Left ventricle myocardium inferior (tissue), 1 donor: ENCODE data around the gene KRT74. TPM values are rescaled to one million over a fixed set of nuclear protein-coding genes. Genes with fewer than 3 reads are reported as not detected.

Experiments used
- DNase-seq: peaks from one replicate; pipeline ENCODE4 v3.0.0-alpha.2; 2020
- H3K27ac ChIP-seq: fragments of 200-600 bp; replicated peaks from 2 replicates; pipeline ENCODE4 v1.8.0; 2021
- H3K27me3 ChIP-seq: fragments of 200-600 bp; 2 replicates; pipeline ENCODE4 v1.8.0; 2021; ENCODE audit warnings: low read depth
- H3K36me3 ChIP-seq: fragments of 200-600 bp; 2 replicates; pipeline ENCODE4 v1.8.0; 2021
- H3K4me1 ChIP-seq: fragments of 200-600 bp; 2 replicates; pipeline ENCODE4 v1.8.0; 2021
- H3K4me3 ChIP-seq: fragments of 200-600 bp; 2 replicates; pipeline ENCODE4 v1.8.0; 2021; ENCODE audit warnings: mild to moderate bottlenecking, moderate library complexity
- H3K9me3 ChIP-seq: fragments of 200-600 bp; replicated peaks from 2 replicates; pipeline ENCODE4 v1.8.0; 2021
- CTCF ChIP-seq: fragments of 200-600 bp; IDR thresholded peaks from 2 replicates; pipeline ENCODE4 v1.8.0; 2021; ENCODE audit warnings: antibody characterized with exemption, mild to moderate bottlenecking, borderline replicate concordance
- intact Hi-C: fragments of 100-400 bp; cut with micrococcal nuclease; formaldehyde crosslinking; loops from one replicate; pipeline ENCODE4 v1.11.0; 2022
- total RNA-seq: library from RNA; stranded (reverse); fragmentation: NEBNext Ultra II Directional; extraction: Animal tissue kit (Norgen Biotek cat#: 25700); gene quantifications from one replicate; pipeline ENCODE4 v1.2.1, GENCODE V29; 2021
- donor health status: DM: no; HTN: yes; CAD: no; lungs with severe emphysema.

KRT74 gene
- total RNA-seq, 1 donor from 2014 or later: 0.14 TPM

GRCh38 chr12:52585066-52585465 lies 11.4 kb upstream of the KRT74 start:
- H3K9me3 ChIP-seq: no peaks in the 10 kb centered on the region
- H3K36me3 ChIP-seq: no peaks in the 10 kb centered on the region
- intact Hi-C loops: loop anchor here (10.0 kb wide), 2 partner anchors 300 to 390 kb away; no protein-coding TSS in a partner anchor
- TF ChIP-seq CTCF: no peak
- peaks cover 40% of the 10 kb centered on the region for H3K27me3 ChIP-seq
- no peak overlapping the region for H3K27ac ChIP-seq
- H3K4me1 ChIP-seq: no peaks in the 10 kb centered on the region
- H3K4me3 ChIP-seq: no peak overlapping the region
- no peak for DNase-seq

- Histone ChIP-seq H3K9me3 (no peaks in the 10 kb centered on the region), H3K4me1 (no peaks in the 10 kb centered on the region), H3K4me3 (no peak overlapping the region), H3K36me3 (no peaks in the 10 kb centered on the region), H3K27me3 (peaks cover 47% of the 10 kb centered on the region), H3K27ac (no peak overlapping the region)
- TF ChIP-seq CTCF: no peak
- intact Hi-C loops: loop anchor here (10.0 kb wide), 2 partner anchors 301 to 391 kb away; no protein-coding TSS in a partner anchor
- DNase-seq: no peak
These were observed 10.6 kb upstream of the KRT74 start for GRCh38 chr12:52584156-52584682.

GRCh38 chr12:52582971-52583456 lies 9.4 kb upstream of the KRT74 start:
- Histone ChIP-seq H3K4me1 (no peaks in the 10 kb centered on the region), H3K27me3 (peaks cover 50% of the 10 kb centered on the region), H3K4me3 (no peak overlapping the region), H3K9me3 (no peaks in the 10 kb centered on the region), H3K27ac (no peak overlapping the region), H3K36me3 (no peaks in the 10 kb centered on the region)
- TF ChIP-seq CTCF: peak; percentile 79
- DNase-seq: peak; percentile 31
- intact Hi-C loops: loop anchor here (10.0 kb wide), 2 partner anchors 302 to 392 kb away; no protein-coding TSS in a partner anchor

- Histone ChIP-seq H3K36me3 (no peaks in the 10 kb centered on the region), H3K4me1 (no peaks in the 10 kb centered on the region), H3K27me3 (peaks cover 45% of the 10 kb centered on the region), H3K9me3 (no peaks in the 10 kb centered on the region), H3K4me3 (no peak overlapping the region), H3K27ac (no peak overlapping the region)
- no peak for TF ChIP-seq CTCF
- DNase-seq: no peak
- intact Hi-C loops: loop anchor here (10.0 kb wide), 2 partner anchors 302 to 392 kb away; no protein-coding TSS in a partner anchor
These were observed 8.8 kb upstream of the KRT74 start for GRCh38 chr12:52582486-52582885.

GRCh38 chr12:52581481-52581880 lies 7.8 kb upstream of the KRT74 start:
- Histone ChIP-seq H3K27ac (no peak overlapping the region), H3K9me3 (no peaks in the 10 kb centered on the region), H3K36me3 (no peaks in the 10 kb centered on the region), H3K27me3 (peaks cover 42% of the 10 kb centered on the region), H3K4me3 (no peak overlapping the region), H3K4me1 (no peaks in the 10 kb centered on the region)
- DNase-seq: no peak
- intact Hi-C loops: loop anchor here (10.0 kb wide), 2 partner anchors 303 to 393 kb away; no protein-coding TSS in a partner anchor
- no peak for TF ChIP-seq CTCF
